Fibroblast of upper back skin (primary cell): Measurements from ENCODE around the gene PRKN.
"Not testable (repeated sequence)": the region's sequence is repeated elsewhere in the genome, so short reads cannot be mapped to it uniquely, and the experiment has no call there.

Experiments
- DNase-seq: peaks from one replicate; pipeline ENCODE4 v3.0.0-alpha.2; 2013

PRKN gene

DNA sequence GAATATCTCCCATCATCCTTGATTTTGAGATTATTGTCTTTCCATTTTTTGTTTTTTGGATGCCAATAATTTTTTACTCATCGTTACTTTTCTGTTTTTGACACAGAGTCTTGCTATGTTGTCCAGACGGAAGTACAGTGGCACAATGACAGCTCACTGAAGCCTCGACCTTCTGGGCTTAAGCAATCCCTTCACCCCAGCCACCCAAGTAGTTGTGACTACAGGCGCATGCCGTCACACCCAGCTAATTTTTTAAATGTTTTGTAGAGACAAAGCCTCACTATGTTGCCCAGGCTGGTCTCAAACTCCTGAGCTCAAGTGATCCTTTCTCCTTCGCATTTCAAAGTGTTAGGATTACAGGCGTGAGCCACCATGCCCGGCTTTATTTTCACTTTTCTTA, 851.3 kb downstream of the PRKN start:
- DNase-seq: no peak

DNA sequence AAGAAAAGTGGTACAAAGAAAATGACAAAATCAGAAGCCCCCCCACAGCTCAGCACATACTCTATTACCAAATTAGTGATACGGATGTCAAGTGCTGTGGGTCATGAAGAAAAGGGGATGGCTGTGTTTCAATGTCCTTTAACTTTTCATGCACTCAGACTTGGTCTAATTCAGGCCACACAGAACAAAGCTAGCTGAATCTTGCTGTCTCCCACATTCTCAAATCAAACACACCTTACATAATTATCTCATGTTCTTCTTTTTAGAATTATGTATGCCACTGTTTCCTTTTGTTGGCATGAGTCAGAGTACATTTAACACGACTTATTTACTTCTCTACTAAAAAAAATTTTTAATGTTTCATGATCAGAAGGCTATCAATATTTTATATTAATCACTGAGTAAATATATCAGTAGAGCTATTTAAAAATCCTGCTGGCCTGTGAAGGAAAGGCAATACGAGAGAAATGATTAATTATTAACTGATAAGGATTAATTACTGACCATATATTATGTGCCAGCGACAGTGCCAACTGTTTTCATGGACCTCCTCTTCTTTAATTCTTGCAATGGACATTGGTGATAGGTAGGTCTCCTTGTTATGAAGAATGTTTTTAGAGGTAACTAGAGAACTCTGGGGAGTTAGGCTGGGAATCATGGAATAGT, 857.2 kb downstream of the PRKN start:
- no peak for DNase-seq

DNA sequence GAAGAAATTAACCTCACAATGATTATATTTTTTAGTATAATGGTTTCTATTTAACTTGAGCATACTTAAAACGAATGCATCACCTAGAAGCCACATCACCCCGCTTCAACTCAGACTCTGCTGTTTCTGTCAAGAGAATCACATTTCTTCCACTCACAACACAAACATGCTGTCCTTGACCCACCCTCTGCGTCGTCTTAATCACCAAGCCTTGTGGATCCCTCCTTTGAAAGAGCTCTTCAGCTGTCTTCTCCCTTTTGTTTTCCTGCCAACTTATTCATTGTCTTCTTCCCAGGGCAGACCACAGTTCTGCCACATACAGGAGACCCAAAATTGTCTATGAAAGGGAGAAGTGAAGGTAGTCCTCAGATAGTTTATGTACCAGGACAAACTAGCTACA, 858.1 kb downstream of the PRKN start:
- DNase-seq: no peak

DNA sequence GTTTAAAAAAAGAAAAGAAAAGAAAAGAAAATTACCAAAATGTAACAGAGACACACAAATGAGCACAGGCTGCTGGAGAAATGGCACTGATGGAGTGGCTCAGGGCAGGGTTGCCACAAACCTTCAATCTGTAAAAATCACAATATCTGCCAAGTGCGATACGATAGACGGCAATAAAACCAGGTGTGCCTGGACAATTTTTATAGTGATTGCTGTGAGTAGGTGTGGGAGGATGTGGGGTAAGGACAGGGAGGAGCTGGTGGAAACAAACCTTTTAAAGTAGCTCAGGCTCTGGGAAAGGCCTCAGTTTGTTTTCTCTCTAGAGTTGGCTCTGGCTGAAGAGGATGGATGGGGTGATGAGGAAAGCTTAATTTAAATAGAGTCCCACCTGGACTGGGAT, 861.0 kb downstream of the PRKN start:
- DNase-seq: no peak

DNA sequence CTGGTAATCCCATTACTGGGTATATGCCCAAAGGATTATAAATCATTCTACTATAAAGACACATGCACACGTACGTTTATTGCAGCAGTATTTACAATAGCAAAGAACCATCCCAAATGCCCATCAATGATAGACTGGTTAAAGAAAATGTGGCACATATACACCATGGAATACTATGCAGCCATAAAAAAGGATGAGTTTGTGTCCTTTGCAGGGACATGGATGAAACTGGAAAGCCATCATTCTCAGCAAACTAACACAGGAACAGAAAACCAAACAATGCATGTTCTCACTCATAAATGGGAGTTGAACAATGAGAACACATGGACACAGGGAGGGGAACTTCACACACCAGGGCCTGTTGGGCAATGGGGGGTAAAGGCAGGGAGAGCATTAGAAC, 866.5 kb downstream of the PRKN start:
- not testable (repeated sequence) for DNase-seq

DNA sequence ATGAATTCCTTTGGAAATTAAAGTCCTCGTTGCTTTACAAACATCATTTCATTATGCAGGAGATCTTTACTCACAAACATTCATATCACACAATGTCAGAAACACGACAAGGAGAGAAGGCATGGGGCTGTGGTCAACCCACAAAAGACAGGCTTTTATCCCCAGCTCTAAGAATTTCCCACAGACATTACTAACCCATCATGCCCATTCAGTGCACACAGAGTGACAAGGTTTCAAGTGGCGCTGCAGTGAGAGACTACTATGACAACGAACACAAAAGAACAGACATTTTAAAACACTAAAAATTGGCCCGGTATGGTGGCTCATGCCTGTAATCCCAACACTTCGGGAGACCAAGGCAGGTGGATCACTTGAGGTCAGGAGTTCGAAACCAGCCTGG, 873.9 kb downstream of the PRKN start:
- no peak for DNase-seq

DNA sequence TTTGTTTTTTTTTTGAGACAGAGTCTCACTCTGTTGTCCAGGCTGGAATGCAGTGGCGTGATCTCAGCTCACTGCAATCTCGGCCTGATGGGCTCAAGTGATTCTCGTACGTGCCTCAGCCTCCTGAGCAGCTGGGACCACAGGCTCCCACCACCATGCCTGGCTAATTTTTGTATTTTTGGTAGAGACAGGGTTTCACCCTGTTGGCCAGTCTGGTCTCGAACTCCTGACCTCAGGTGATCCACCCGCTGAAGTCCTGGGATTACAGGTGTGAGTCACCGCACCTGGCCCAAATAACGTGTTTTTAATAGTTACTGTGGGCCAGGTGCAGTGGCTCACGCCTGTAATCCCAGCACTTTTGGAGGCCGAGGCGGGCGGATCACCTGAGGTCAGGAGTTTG, 876.1 kb downstream of the PRKN start:
- not testable (repeated sequence) for DNase-seq

DNA sequence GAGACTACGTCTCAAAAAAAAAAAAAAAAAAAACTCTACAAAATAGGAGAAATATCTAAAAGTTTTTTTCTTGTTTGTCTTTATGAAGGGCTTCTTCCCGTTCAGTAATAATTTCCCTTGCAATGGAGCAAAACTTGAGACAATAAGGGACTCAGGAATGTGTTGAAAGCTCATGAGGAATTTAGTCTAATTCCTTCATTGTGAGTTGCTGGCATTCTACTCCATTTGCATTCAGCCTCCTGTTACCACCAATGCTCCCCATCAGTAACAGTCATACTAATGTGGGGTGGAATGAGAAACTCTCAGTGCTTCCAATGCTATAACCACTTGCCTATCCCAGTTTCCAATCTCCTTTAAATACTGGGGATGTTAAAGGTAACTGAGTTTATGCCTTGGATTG, 877.0 kb downstream of the PRKN start:
- peak; percentile 61 for DNase-seq

DNA sequence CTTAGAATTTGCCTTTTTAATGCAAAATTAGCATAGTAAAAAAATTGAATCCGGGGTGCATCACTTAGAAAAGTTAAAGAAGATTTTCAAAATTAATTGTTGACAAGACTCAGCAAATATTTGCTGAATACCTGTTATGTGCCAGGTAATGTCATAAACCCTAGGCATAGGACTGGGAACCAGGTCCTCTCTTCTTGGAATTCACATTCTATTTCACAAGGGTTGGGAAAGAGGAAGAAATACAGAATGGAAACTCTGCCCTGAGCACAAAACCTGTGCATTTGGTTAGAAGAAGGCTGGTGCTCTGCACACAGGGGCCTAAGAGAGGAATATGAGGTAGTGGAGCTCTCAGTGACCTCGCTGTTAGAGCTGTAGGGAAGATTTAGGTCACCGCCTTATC, 879.9 kb downstream of the PRKN start:
- no peak for DNase-seq

DNA sequence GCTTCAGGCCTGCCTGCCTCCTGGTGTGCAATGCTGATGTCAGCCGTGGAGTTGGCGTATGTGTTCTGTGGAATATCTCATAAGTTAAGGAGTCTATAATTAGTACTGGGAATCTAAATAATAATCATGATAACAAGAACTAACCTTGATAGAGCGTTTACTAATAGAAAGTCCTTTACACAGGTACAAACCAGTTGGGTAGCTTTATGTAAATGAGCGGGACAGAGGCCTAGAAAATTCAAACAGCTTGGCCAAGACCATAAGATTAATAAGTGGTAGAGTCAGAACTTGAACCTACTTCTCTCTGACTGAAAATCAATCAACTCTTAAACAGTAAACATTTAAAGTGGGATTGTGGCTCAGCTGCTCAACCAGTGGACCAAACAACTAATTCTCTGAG, 882.8 kb downstream of the PRKN start:
- no peak for DNase-seq

DNA sequence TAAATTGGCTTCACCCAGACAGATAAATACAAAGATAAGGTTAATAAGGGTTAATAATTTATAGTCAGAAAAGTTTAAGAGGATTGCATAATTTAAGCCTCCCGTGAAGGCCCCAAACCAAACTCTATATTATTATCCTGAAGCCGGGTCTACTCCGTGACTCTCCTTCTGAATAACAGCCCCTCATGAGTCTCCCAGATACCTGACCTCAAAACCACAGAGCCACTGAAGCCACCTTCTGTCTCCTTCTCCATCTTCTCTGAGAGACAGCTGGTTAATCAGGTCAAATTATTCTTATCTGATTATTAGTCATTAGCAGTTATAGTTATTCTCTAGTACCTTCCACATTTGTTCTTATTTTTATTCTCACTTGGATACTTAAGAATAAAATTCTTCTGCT, 884.5 kb downstream of the PRKN start:
- DNase-seq: no peak

DNA sequence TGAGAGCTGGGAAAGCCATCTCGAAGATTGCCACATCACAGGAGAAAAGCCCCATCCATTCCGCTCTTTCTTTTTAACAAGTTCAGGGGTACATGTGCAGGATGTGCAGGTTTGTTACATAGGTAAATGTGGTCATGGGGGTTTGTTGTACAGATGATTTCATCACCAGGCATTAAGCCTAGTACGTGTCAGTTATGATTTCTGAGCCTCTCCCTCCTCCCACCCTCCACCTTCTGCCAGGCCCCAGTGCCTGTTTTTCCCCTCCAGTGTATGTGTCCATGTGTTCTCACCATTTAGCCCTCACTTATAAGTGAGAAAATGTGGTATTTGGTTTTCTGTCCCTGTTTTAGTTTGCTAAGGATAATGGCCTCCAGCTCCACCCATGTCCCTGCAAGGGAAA, 887.2 kb downstream of the PRKN start:
- DNase-seq: no peak

DNA sequence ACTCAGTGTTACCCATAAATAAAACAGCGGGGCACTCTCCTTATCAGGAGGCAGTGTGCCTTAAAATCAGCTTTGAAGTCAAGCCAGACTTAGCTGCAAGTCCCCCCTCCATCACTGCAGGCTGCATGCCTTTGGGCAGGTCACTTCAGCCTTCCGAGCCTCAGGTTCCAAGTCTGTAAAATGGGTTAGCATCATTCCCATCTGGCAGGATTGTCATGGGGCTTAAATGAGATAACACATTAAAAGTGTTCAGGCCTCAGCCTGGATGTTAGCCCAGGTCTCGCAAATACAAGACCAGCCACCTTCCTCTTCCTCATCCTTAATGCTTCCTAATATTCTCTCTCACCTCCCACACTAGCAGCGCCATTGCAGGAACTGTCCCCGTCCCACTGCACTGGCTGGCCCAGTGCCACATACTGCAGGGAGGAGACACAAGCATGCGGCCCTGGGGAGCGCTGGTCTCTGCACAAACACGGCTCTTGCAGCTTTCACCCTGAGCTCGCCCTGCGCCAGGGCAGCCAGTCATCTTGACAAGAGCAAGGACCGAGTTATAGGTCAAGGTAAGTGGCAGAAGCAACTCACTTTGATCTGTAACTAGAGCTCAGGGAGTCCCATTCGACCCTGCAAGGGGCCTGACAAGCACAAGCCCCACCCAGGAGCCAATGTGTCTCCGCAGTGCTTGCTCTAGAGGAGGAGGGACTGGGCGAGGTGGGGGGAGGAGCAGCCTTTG, 889.1 kb downstream of the PRKN start:
- no peak for DNase-seq

DNA sequence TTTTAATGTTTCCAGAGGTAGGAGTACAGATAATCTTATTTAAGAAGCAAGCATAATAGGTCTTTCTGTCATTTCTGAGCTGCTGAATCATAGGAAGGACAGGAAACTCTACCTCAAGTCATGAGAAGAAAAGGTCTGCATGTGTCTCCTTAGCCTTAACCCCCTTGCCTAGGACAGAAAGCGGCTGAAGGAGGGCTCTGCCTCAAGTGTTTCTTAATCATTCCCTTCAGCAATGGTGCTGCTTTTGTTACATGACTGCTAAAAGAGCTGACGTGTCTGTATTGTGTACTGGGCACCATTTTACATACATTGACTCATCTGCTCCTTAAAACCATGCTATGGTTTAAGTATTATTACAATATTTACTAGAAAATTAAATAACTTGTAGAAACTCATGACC, 889.7 kb downstream of the PRKN start:
- DNase-seq: no peak

DNA sequence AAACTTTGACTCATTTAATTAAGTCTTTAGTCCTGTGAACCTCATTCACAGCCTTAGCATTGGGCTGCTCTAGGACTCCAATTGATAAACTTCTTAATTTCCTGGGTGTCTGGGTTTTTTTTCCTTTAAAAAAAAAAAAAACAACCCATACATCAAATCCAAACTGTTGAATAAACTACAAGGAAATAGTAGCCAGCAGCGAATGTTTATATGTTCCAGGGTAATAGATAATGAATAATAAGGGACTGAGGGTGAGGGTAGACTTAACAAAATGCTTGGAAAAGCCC, 890.2 kb downstream of the PRKN start:
- no peak for DNase-seq

DNA sequence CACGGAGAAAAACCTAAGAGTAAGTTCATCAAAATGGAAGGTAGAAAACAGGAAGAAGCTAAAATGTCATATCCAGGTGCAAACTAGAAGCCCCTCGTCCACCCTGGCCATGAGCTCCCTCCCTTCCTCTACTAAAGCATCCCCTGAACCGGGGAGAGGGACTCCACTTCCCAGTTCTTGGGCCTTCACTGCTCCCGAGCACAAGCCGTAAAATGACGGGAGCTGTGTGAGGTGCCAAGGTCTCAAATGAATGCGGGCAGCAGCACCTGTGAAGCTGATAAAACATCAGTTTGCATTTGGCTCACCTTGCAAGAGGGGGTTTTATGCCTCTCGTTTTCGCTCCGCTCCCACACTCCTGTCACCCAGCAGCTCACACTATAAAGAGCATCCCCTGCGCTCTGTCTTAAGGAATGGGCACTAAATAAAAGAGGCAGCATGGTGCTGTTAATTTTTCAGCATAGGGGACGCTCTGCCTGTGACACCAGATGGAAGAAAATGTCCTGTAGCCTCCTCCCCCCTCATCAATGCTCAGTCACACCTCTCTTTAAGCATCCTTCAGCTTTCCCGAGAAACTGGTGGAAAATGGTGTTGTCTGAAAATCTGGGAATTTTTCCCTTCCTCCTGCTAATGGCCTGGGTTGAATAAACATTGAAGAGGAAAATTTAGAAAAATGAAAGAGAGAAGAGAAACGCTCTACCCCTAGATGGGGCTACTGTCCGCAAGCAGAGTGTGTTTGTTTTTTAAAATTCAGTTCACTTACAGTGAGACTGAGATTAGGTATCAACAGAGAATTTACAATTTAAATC, 890.7 kb downstream of the PRKN start:
- DNase-seq: peak; percentile 31

DNA sequence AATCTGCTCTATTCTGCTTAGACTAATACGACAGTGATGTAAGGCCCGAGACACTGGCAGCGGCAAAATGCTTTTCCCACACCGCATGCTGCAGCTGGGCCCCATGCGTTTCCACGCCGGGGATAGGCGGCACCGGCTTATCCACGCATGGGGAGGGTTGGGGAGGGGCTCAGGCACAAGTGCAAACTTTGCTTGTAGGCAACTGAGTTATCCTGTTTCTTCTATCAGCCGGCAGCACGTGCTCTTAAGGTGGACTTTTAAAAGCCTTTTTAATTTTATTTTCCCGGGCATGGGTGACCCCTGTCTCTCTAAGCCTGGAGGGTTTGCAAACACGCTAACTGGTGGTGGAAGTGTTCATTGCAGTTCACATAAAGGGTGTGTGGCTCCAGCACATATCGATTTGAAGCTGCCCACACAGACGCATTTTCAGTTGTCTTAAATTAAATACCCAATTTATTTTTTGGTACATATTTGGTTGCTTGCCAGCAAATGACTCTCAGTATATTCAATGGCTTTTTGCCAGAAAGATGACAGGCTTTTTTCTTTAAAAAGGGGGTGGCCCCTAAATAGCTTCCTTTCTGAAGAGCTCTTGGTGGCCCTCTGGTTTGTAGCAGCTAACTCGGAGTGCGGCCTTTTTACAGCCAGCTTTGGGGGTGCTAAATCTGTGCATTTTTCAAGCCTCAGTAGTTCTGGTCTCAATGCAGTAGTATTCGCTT, 891.9 kb downstream of the PRKN start:
- peak; percentile 23 for DNase-seq

DNA sequence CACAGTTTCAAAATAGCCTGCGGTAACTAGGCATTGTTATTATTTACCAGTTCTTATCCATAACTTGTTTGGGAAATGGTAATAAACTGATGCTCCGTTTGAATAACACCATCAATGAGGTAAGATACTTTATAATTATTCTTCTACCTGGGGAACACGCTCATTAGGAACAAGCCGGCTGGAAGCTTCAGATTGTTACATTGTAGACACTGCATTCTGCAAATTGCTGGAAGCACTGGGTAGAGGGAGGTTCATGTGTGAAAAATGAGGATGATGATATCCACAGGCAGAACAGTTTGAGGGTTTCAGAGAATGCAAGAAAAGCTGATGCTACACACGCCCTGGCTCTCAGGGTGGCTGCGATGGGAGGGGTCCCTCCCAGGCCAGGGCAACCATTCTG, 893.1 kb downstream of the PRKN start:
- DNase-seq: no peak

DNA sequence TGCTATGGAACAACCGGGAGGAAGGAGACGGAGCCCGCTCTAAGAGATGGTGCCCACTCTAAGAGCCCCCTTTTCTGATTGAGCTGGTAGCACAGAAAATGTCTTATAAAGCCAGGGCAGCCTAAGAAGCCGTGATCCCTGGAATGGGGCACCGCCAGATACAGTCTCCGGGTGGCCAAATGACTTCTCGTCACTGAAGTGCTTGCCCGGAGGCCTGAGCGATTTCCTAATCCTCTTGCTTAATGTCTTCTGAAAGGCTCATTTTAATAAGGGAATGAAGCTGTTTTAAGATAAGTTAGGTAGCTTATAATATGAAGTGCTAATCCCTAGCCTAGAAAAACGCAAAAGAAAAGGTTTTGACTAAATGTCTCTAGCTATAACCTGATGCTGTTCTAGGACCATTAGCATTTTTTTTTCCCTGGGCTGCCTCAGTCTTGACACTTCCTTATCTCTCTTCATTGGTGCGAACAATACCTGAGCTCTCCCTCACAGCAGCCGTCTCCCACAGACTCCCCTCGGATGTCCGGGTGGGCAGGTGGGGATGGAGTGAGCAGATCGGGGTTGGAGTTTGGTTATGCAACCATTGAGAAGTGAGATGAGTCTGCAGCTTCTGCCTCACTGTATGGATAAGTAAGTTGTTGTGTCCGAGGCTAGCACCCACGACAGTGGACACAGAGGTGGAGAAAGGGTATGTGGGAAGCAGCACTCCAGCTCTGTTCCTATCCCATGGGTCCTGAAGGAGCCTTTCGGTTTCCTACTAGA, 894.3 kb downstream of the PRKN start:
- DNase-seq: no peak

DNA sequence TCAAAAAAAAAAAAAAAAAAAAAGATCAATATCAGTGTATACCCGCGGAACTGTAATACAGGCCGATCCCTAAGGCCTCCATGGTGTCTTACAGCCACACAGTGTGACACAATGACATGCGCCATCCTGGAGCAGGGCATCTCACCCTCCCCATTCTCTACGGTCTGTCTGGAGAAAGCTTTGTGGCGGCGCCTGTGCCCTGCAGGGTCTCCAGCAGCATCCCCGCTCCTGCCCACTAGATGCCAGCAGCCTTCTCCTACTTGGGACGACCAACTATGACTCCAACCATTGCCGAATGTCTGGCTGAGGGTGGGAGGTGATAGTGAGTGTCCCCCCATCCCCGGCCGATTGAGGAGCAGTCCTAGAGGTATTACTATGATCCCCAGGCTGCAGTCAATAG, 894.9 kb downstream of the PRKN start:
- no peak for DNase-seq

DNA sequence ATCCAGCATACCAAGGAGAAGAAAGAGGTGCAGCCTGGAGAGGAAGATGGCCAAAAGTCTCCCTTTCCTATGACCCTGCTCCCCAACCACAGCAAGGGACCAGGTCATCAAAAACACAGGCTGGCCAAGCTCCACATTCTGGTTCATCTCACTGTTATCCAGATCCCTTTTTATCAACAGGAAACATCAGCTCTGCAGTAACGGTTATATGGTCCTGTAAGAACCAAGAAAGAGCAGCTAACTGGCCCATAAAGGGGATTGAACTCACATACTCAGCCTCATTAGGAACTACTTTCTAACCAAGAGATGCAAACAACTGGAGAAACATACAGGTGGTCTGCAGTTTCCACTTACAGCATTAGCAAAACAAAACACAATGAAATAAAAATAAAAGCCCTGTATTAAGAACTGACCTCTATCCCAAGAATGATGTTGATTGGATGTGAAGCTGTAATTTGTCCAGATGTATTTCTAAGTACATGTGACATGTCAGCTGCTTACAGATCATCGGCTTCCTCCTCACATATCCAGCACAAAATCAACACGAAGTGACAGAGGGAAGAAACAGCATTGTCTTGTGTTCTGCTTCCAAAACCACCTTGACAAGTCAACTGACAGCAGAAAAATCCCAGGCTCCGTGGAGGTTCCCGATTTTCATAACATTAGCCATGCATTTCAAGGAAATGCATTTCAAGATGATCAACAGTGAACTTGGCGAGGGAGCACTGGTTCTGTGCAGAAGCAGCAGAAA, 896.5 kb downstream of the PRKN start:
- no peak for DNase-seq

DNA sequence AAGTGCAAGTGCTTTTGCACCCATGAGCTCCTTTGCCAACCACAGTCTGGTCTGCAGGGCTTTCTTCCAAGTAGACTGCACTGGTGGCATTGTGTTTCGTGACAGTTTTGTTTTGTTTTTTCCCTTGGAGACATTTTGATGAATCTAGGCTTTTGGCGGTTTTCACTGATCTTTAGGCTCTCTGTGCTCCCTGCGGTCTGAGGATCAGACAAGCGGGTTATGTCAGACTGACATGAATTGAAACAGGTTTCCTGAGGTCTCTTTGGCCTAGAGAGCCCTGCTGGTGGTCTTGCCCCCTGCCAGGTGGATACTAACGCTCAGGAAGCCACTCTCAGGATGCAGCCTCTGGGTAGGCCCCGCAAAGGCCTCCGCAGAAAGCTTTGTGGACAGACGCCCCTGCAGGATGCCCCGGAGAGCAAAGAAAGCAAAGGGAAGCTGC, 898.3 kb downstream of the PRKN start:
- no peak for DNase-seq
